GM21723 (cell line): ENCODE results near the gene CSTF2.
"Not testable (repeated sequence)": the region's sequence is repeated elsewhere in the genome, so short reads cannot be mapped to it uniquely, and the experiment has no call there.

Source experiments
- ATAC-seq: cut with Tn5 transposase; IDR thresholded peaks from one replicate; pipeline ENCODE4 v1.9.1; 2021; ENCODE audit warnings: mild to moderate bottlenecking, moderate library complexity; ENCODE audit not compliant: unreplicated experiment

The CSTF2 gene, protein sequence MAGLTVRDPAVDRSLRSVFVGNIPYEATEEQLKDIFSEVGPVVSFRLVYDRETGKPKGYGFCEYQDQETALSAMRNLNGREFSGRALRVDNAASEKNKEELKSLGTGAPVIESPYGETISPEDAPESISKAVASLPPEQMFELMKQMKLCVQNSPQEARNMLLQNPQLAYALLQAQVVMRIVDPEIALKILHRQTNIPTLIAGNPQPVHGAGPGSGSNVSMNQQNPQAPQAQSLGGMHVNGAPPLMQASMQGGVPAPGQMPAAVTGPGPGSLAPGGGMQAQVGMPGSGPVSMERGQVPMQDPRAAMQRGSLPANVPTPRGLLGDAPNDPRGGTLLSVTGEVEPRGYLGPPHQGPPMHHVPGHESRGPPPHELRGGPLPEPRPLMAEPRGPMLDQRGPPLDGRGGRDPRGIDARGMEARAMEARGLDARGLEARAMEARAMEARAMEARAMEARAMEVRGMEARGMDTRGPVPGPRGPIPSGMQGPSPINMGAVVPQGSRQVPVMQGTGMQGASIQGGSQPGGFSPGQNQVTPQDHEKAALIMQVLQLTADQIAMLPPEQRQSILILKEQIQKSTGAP

DNA sequence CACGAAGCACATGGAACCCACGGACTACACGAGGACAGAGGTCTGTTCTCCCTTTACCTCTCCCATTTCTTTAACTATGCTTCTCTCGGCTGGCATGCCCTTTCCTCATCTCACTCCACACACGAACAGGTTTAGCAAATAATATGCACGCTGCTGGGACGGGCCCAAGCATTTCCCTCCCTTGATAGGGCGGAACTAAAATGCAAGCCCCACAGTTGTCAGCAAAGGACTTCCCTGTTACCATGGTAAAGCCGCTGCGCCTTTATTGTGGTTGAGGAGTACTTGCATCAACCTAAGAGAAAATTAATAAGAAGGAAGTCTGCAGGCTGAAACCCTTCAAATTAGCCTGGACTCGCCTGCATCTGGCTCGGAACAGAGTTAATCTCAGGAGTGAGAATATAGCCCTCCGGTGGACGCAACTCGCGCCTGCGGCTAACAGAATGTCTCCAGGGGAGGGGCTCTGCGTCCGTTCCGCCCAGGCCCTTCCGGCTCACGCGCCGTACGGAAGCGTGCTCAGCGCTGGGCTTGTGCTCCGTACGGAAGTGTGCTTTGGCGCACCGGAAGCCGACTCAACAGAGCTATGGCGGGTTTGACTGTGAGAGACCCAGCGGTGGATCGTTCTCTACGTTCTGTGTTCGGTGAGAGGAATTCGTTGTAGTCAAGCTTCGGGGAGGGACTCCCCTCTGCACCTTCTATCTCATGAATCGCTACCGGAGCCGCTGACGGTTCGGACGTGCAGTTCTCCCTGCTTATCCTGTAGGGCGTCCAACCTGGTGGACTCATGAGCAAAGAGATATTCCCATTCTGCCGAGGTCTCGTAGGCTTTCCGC is at the start of gene CSTF2:
Gene CSTF2, plus strand, starts transcription at position 555 of the 830 bp plus-strand sequence. Its CDS starts 26 bp downstream, at position 581.
- peak; percentile 100 for ATAC-seq

DNA sequence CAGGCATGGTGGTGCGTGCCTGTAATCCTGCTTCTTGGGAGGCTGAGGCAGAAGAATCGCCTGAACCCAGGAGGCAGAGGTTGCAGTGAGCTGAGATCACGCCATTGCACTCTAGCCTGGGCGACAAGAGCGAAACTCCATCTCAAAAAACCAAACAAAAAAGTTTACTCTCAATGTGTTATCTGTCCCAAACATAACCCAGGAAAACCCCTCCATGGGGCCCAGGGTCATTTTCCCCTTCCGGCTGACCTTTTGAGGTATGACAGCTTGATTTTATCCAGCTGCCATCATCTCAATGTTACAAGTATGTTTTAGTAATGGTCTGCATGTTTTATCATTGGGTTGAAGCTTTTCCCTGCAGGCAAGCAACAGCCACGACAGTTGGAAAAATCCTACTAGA is 23.8 kb upstream of the CSTF2 start:
- ATAC-seq, result not testable (repeated sequence)

DNA sequence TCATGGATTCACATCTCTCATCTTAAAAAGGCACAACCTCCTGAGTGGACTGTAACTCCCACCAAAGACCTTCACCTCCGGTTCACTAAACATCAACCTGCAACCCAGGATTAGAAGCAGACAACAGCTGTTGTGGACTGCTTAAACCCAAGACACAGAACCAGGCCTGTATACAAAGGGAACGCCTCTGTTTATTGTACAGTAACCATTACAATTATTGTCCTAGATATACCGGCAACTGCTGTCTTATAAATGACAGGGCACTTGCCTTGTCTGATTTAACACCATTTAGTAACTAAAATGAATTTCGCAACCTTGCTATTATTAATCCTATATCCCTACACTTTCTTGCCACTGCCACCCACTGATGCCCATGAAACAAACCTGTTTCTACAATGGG is 22.8 kb upstream of the CSTF2 start:
- no peak for ATAC-seq

DNA sequence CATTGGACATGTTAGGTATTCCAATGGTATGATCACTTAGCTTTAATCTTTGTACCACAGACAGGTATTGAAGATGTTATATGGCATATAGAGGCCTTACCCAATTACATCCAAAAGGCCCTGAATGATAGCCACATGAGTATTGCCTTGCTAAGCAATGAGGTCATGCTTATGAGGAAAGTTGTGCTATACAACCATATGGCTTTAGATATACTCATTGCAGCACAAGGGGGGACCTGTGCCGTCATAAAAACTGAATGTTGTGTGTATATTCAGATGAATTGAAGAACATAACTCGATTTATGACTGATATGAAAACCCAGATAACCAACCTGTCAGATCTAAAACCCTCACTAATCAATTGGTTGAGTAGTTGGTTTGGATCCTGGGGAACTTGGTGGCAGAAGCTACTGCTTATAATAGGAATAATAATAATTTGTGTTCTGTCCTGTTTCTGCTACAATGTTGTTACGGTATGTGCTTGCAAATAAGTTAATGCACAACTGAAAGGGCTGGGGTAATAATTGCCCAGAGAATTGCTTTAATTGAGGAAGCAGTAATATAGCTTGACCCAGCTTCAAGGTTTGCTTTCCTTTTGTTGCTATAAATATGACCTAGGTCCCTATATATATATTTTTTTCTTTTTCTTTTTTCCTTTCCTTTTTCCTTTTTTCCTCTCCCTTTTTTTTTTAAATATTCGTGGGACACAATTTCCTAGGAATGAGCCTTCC is 21.5 kb upstream of the CSTF2 start:
- ATAC-seq, result no peak

DNA sequence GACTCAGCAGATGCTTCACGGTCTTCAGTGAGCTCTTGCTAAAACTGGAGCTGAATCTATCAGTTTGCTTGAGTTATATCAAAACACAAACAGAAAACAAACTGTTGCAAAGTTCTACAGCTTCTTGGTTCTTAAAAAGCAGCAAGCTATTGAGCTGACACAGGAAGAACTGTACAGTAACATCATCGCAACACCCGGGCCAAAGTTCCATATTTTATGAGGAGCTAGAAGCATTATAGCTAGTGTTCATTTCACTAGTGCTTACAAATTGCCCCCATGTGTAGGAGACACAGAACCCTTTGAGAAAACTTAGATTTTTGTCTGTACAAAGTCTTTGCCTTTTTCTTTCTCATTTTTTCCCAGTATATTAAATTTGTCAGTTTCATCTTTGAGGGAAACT is 17.3 kb upstream of the CSTF2 start:
- ATAC-seq, result no peak

DNA sequence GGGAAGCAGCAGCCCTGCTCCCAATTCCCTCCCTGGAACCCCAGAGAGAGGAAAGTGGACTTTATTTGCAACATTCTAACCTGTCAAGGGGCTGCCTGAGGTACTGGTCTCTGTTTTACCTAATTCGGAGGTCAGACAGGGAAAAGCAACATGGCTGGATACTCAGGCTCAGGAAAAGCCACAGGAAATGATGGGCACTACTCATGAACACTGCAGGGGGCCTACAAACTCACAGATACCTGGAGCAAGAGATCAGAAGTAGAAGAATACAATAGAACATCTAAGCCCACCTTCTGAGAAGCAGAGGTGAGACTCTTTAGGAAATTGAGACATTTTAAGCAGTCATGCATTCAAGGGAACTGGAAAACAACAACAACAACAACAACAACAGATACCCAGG is 15.4 kb upstream of the CSTF2 start:
- ATAC-seq, result no peak

DNA sequence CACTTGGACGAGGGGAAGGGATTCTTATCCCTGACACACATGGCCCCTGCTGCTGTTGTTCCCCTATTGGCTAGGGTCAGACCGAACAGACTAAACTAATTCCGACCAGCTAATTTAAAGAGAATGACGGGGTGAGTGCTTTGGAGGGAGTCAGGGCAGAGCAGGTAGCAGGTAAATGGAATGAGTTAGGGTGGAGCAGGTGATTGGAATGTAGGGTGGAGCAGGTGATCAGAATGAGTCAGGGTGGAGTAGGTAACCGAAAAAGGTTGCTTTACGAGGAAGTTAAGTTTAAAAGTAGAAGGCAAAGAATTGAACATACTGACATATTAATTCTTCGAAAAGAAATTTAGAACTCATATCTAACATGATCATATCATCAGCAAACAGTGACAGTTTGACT is 11.9 kb upstream of the CSTF2 start:
- not testable (repeated sequence) for ATAC-seq

DNA sequence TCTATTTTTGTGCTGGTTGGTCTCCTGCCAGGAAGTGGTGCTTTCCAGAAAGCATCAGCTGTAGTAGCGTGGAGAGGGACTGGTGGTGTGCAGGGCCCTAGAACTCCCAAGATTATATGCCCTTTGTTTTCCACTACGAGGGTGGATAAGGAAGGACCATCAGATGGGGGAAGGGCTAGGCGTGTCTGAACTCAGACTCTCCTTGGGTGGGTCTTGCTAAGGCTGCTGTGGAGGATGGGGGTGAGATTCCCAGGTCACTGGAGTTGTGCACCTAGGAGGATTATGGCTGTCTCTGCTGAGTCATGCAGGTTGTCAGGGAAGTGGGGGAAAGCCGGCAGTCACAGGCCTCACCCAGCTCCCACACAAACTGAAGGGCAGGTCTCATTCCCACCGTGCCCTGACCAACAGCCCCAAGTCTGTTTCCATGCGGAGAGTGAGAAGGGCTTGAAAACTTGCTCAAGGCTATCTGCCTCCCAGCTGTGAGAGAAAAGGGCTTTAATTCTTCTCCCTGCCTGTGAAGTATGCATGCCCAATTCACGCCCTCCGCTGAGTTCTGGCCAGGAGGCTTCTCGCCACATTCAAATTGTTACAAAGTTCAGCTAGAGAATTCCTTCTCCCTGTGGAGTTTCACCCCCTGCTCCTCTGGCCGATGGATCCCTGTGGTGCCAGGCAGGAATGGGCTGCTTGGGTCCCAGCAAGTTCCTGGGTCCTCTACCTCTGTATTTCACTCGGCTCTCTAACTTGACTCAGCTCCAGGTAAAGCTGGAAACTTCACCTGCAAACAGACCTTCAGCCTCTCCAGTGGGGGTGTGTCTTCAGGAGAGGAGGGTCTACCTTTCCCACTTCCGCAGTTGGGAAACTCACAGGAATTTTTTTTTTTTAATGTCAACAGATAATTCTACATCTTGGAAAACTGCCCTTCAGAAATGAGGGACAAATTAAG is 7.7 kb upstream of the CSTF2 start:
- ATAC-seq, result no peak

DNA sequence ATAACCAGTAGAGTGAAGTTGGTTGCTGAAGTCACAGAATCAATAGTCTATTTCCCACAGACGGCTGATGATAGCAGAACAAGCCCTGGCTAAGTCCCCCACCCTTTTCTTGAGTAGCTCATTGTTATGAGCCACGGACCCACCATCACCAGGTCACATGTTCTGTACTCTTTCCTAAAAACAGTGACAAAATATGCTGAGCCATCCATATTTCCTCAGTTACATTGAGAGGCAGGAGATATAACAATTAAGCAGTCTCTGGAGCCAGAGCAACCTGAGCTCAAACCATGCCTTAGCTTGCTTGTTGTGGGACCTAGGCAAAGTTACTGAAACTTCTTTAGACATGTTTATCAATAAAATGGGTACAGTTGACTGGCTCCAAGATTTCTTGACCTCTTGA is 2.9 kb upstream of the CSTF2 start:
- no peak for ATAC-seq

DNA sequence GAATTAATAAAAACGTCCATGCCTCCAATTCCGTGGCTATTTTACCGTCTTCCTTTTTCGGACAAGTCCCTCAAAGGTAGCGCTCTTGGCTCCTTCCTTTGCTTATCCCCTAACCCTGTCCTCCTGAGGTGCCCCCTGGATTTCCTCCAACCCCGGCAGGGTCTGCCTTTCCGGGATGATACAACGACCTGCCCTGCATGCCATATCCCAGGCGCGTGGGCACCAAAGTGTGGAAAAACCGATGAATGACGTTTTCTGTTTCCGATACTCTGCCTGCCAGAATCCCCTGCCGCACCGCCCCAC is 706 bp upstream of the CSTF2 start:
- no peak for ATAC-seq

DNA sequence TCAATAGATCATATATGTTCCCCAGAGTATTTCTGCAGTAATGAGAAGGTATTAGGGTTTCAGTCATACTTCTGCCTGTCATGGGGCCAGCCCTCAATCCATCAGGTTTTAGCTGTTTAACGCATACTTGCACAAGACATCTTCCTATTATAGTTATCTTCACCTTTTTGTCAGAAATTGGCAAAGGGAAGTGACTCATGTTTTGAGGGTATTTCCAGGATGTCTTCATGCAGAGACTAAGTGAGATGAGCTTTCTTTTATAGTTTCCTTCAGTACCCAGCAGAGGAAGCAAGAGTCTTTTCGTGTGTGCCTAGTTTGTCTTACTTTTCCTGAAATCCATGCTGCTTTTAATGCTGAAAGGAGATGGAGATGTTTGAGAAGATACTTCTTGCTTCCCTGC is 9.5 kb downstream of the CSTF2 start:
- ATAC-seq, result peak; percentile 82

DNA sequence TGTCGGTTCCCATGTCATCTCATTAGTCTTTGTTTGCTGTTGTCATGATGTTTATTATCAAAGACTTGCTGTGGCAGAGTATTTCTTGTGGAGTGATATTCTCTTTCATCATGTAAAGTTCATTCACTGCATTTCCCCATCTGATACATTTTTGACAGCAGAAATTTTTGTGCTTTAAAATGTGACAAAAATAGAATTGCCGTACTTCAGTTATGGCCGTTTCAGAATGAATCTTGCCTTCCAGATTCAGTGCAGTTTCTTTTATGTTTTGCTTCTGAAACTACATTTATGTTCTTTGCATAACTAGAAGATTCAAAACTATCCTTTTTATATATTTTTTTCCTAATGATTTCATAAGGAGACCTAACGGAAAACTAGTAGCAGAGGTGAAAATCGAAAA is 10.0 kb downstream of the CSTF2 start:
- peak; percentile 47 for ATAC-seq

DNA sequence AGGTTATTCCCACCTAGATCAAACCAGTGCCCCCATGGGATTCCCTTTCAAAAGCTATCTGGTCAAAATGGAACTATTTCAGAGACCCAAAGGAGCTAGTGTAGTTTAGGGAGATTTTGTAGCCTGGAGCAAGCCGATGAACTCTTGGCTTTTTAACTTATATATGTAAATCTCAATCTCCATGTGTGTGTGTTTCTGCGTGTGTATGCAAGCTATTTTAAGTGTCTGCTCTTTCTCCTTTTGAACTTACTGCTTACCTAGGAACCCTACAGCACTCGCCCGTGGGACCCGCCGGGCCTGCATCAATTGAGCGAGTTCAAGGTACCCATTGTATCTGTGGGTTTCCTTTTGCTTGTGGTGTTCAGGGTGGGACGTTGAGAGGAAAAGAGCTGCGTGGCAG is 10.4 kb downstream of the CSTF2 start:
- peak; percentile 45 for ATAC-seq

DNA sequence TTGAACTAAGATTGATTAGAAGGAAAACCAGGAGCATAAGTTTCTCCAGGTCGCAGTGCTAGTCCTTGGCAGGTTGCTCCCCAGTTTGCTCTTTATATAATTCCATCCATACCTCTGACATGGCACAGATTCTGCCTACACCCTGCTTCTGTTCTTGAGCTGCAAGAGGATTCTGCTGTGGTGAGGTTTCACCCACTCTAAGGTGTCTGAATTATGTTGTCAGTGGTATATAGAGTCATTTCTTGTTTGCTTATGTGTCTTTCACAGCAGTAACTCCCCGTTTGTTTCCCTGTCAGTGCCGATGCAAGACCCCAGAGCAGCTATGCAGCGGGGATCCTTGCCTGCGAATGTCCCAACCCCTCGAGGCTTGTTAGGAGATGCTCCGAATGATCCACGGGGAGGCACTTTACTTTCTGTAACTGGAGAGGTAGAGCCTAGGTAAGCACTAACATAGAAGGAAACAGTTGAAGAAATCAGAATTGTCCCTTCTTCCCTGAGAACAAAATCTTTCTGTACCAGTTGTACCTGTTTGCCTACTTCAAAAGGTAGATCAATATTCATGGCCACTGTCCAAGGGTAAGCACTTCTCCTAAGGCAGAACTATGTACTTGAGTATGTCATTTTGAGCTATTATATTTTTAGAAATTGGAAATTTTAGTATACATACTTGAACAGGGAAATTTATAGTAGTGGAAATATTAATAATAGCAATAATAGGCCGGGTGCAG is 11.2 kb downstream of the CSTF2 start:
- no peak for ATAC-seq

DNA sequence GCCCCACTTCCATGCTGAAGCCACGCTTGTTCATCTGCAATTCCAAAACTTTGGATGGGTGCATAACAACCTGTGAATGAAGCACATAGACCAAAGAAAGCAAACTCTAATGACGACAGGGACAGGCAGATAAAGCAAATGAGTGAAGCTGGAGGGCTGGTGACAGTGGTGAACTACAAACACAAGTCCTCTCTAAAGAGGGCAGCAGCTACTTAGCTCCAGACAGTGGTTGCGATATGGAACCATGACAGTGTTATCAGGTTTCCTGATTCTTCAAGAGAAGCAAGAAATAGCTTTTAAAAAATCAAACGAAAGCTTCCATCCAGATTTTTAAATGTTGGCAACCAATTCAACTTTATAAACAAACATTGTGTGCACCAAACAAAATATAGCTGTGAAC is 30.1 kb downstream of the CSTF2 start:
- ATAC-seq, result no peak

DNA sequence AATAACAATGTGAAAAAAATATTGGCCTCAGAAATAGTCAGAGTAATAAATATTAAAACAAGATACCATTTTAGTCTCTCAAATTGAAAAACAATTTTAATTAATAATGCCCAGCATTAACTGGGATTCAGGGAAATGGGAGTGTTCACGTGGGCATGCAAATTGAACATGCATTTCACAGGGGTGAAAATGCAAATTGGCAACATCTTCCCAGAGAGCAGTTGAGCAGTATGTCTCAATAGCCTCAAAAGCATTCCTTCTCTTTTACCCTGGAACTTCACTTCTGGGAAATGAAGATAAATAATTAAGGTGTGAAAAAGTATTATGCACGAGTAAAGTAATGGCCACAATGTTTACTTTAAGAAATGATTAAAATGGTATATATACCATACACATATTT is 32.6 kb downstream of the CSTF2 start:
- ATAC-seq, result no peak

DNA sequence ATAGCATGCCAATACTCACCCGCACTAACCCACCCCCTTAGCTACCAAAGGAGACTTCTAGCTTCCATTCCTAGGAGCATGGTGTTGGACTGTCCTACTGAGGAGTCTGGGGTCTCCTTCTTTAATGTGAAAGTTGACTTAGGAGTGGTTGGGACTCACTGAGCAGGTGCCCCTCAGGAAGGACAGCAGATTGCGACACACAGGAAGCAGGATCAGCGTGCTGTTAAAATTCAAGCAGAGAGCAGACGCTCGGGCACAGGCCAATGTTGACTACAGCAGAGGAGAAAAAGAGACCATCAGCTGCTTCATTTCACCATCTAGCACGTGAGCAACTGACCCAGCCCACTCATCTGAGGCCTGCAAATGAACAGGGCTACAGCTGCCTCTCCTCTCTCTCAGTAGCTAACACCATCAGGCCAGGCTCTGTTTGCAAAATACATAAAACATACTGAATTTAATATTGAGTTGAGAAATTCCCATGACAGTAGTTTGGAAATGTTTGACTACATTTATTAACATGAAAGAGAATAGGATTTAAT is 43.2 kb downstream of the CSTF2 start:
- no peak for ATAC-seq

DNA sequence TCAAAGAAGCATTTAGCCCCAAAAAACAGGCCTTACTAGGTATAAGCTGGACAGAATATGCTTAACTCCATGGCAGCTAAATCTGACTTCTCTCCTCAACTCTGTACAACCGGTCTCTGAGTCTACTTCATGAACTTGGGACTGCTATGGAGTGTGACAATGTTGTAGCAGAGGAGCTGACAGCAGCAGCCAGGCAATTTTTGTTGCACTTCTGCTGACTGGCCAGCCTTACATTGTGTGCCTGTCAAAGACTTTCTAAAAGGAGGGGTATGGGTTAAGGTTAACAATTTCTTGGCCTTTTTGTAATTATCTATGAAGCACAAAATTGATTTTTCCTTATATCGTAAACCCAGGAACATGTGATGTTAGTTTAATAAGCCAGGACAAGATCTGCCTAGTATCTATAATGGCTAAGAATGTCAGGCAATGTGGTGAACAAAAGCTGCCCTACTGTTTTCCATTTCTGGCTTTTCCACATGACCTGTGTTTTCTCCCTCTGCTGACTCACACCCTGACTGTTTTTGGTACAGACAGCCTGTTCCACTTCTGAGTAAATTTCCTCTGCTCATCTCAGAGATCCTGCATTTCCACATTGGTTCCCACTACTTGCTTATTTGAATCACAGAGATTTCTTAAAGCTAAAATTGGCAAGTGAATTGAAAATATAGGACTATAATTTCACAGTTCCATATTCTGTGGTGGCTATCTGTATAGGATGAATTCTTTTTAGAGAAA is 44.6 kb downstream of the CSTF2 start:
- ATAC-seq, result no peak

DNA sequence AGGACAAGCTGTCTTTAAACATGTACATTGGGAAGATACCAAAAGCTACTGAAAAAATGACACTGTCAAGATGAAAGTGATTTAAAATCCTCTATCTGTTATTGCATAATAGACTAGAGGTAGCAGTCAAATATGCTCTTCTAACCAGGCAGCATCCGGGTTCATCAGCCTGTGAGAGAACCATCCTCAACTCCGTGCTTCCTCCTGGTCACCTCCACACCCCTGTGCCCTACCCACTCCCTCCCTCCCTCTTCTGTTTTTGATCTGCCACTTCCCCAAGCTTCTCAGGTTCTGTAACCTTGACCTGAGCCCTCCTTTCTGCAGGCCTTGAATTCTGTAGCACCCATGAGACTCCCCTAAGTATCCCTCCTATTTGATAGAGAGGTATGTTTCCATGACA is 48.1 kb downstream of the CSTF2 start:
- no peak for ATAC-seq
